IPS-15b (cell line): ENCODE data around the gene IGSF8.
A peak's percentile ranks its signal among the peaks of the same experiment; 100 is the strongest.

ENCODE experiments used
- H3K27me3 ChIP-seq: one replicate; pipeline ENCODE4 v1.6.1; 2013; ENCODE audit warnings: low read length; ENCODE audit not compliant: control insufficient read depth, insufficient read depth
- H3K36me3 ChIP-seq: one replicate; pipeline ENCODE4 v1.6.1; 2013; ENCODE audit warnings: low read length; ENCODE audit not compliant: control insufficient read depth, insufficient read depth
- H3K4me1 ChIP-seq: one replicate; pipeline ENCODE4 v1.6.1; 2013; ENCODE audit warnings: mild to moderate bottlenecking, low read length; ENCODE audit not compliant: control insufficient read depth, insufficient read depth
- H3K4me3 ChIP-seq: one replicate; pipeline ENCODE4 v1.5.1; 2013; ENCODE audit warnings: low read depth, low read length
- H3K9ac ChIP-seq: one replicate; pipeline ENCODE4 v1.6.1; 2013; ENCODE audit warnings: low read depth, mild to moderate bottlenecking, low read length
- H3K9me3 ChIP-seq: one replicate; pipeline ENCODE4 v1.6.1; 2013; ENCODE audit warnings: mild to moderate bottlenecking, low read length; ENCODE audit not compliant: control insufficient read depth, insufficient read depth

Gene IGSF8

DNA sequence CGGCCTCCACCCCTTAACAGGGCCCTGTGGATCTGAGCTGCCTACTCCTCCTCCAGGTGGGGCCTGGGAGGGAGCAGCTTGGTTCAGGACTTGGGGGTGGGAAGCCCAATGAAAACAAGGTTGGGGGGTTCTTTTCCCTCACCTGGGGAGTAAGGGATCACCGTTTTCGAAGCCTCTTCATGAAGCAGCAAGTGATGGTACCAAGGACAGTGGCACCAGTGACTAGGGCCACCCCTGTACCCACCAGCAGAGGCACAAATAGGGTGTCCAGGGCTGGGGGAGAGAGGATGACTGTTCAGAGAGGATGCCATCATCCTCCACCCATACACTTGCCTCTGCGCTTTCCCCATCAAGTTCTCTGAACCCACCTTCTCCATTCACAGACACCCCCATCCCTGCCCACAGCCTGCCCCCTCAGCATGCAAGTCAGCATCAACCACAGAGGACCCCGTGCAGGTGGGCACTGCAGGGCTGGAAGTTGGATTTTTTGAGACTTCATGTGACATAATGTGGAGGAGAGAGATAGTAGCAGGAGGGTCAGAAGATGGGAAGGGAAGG, 6.7 kb downstream of the IGSF8 start:
- Histone ChIP-seq H3K4me1 (peaks cover 20% of the 10 kb centered on the region), H3K9me3 (no peaks in the 10 kb centered on the region), H3K4me3 (no peak overlapping the region), H3K9ac (no peak overlapping the region), H3K36me3 (peaks cover 36% of the 10 kb centered on the region), H3K27me3 (no peaks in the 10 kb centered on the region)

GRCh38 chr1:160090760-160091159, 7.7 kb downstream of the IGSF8 start:
- H3K4me1 ChIP-seq = peaks cover 10% of the 10 kb centered on the region
- no peak overlapping the region for H3K4me3 ChIP-seq
- no peaks in the 10 kb centered on the region for H3K27me3 ChIP-seq
- no peak overlapping the region for H3K9ac ChIP-seq
- no peaks in the 10 kb centered on the region for H3K9me3 ChIP-seq
- H3K36me3 ChIP-seq = peaks cover 36% of the 10 kb centered on the region

GRCh38 chr1:160089883-160090282, 8.5 kb downstream of the IGSF8 start:
- Histone ChIP-seq H3K4me1 (peaks cover 2% of the 10 kb centered on the region), H3K9ac (no peak overlapping the region), H3K36me3 (peaks cover 30% of the 10 kb centered on the region), H3K9me3 (no peaks in the 10 kb centered on the region), H3K4me3 (no peak overlapping the region), H3K27me3 (peaks cover 7% of the 10 kb centered on the region)

GRCh38 chr1:160087118-160087662, 11.2 kb downstream of the IGSF8 start:
- Histone ChIP-seq H3K9me3 (no peaks in the 10 kb centered on the region), H3K9ac (no peak overlapping the region), H3K4me1 (no peaks in the 10 kb centered on the region), H3K4me3 (no peak overlapping the region), H3K36me3 (peaks cover 9% of the 10 kb centered on the region), H3K27me3 (peaks cover 30% of the 10 kb centered on the region)

DNA sequence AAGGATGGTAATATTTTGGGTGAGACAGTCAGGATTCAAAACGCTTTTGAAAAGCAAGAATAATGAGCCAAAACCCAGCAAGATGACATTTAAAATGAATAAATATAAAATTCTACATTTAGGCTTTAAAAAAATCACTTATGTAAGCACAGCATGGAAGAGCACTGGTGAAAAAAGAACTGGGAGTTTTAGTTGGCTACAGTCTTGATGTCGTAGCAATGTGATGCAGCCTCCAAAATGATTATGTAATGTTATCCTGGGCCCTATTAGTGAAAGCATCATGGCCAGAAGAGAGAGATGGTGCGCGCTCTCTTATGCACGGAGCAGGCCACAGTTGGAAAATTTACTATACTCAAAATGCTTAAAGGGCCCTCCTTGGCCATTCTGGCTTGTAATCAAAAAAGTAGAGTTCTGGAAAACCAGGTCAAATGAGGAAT, 11.9 kb downstream of the IGSF8 start:
- H3K4me1 ChIP-seq = no peaks in the 10 kb centered on the region
- H3K36me3 ChIP-seq = peaks cover 4% of the 10 kb centered on the region
- H3K27me3 ChIP-seq = peaks cover 36% of the 10 kb centered on the region
- no peak overlapping the region for H3K4me3 ChIP-seq
- no peak overlapping the region for H3K9ac ChIP-seq
- H3K9me3 ChIP-seq = no peaks in the 10 kb centered on the region

DNA sequence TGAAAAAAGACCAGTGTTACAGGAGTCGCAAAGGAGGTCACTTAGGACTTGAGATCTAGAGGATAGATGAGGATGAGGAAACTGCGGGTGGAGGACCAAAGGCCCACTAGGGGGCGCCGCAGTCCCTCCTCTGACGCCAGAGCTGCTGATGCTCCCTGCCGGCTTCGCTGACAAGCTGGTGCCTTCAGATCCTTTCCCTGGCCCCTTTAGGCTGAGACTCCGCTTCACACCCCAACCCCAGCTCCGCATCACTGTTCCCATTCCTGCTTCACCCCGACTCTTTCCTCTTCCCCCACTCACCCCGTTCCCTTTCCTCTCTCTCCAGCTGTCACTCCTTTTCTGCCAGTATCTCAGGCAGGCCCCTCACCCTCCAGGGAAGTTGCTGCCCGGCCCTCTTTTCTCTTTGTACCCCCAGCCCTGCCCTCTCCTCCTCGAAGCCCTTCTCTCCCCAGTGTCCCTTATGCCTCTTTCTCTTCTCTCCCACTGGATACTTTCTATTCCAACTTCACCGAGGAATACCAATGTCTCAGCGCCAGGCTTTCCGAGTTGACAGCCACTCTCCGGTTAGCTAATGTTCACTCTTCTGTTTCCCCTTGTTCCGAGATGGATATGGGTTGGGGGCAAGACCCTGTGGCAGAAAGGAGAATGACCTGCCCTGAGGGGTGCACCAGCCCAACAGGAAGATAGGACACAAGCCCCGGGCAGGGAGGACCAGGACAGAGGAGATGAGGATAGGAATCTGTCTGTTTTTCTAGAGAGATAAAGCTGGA, 12.5 kb downstream of the IGSF8 start:
- H3K4me3 ChIP-seq = no peak overlapping the region
- H3K4me1 ChIP-seq = no peaks in the 10 kb centered on the region
- no peaks in the 10 kb centered on the region for H3K9me3 ChIP-seq
- H3K27me3 ChIP-seq = peaks cover 42% of the 10 kb centered on the region
- H3K36me3 ChIP-seq = peaks cover 1% of the 10 kb centered on the region
- no peak overlapping the region for H3K9ac ChIP-seq

GRCh38 chr1:160084771-160085321, 13.6 kb downstream of the IGSF8 start:
- Histone ChIP-seq H3K9me3 (no peaks in the 10 kb centered on the region), H3K36me3 (no peaks in the 10 kb centered on the region), H3K4me1 (no peaks in the 10 kb centered on the region), H3K4me3 (peak overlapping the region; percentile 54), H3K9ac (no peak overlapping the region), H3K27me3 (peaks cover 53% of the 10 kb centered on the region)

GRCh38 chr1:160083968-160084770, 14.2 kb downstream of the IGSF8 start:
- H3K9me3 ChIP-seq = no peaks in the 10 kb centered on the region
- H3K4me1 ChIP-seq = no peaks in the 10 kb centered on the region
- peak overlapping the region; percentile 54 for H3K4me3 ChIP-seq
- H3K27me3 ChIP-seq = peaks cover 56% of the 10 kb centered on the region
- H3K9ac ChIP-seq = no peak overlapping the region
- no peaks in the 10 kb centered on the region for H3K36me3 ChIP-seq

DNA sequence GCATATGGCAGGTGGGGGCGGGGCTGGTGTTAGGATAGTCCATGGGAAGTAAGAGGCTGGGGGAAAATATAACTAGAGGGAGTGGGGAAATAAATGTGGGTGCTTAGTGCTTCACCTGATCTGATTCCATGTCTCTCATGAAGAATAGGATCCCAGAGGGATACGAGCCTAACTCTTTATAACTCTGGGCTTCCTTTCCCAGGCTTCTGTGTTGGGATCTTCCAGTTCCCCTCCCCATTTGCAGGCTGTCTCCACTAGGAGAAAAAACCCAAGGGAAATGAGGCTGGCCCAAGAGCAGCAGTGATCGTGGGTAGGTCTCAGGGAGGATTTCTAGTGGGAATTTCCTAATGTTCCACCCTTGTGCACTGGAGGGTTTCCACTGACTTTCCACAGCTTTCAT, 15.5 kb downstream of the IGSF8 start:
- no peak overlapping the region for H3K9ac ChIP-seq
- H3K4me1 ChIP-seq = no peaks in the 10 kb centered on the region
- H3K36me3 ChIP-seq = no peaks in the 10 kb centered on the region
- H3K9me3 ChIP-seq = no peaks in the 10 kb centered on the region
- H3K27me3 ChIP-seq = peaks cover 56% of the 10 kb centered on the region
- no peak overlapping the region for H3K4me3 ChIP-seq

DNA sequence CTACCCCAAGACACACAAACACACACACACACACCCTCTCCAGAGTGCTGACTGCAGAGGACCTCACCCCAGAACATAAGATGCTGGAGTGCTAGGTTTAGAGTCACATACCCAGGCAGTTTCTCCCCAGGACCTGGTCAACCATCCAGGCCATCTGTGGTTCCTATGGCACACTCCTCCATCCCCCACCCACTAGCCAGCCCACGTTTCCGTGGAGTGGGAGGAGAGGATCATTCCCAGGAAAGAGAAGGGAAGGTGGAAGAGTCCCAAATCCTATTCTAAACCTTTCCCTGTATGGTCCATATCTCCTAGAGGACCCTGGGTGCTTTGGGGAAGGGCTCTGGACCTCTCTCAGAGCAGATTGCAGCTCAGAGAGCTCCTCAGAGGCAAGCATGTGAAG, 15.9 kb downstream of the IGSF8 start:
- no peak overlapping the region for H3K9ac ChIP-seq
- H3K27me3 ChIP-seq = peaks cover 56% of the 10 kb centered on the region
- no peak overlapping the region for H3K4me3 ChIP-seq
- no peaks in the 10 kb centered on the region for H3K4me1 ChIP-seq
- H3K36me3 ChIP-seq = no peaks in the 10 kb centered on the region
- H3K9me3 ChIP-seq = no peaks in the 10 kb centered on the region

GRCh38 chr1:160081261-160081936, 17.0 kb downstream of the IGSF8 start, which contains the start of gene KCNJ9:
Gene KCNJ9, plus strand, starts transcription at chr1:160081538. Its CDS starts 2,493 bp downstream, at chr1:160084031.
- Histone ChIP-seq H3K9ac (no peak within 1 kb of the TSS), H3K36me3 (no peaks in the 10 kb centered on the region), H3K4me1 (no peaks in the 10 kb centered on the region), H3K9me3 (no peaks in the 10 kb centered on the region), H3K27me3 (peaks cover 56% of the 10 kb centered on the region), H3K4me3 (no peak within 1 kb of the TSS)
